AG08396 (cell line): ENCODE measurements around the gene VPS13C.
"Not testable (repeated sequence)": the region's sequence is repeated elsewhere in the genome, so short reads cannot be mapped to it uniquely, and the experiment has no call there.

Source experiments
- DNase-seq: peaks from one replicate; pipeline ENCODE4 v3.0.0; 2012; ENCODE audit warnings: low spot score, mixed read lengths

VPS13C gene

DNA sequence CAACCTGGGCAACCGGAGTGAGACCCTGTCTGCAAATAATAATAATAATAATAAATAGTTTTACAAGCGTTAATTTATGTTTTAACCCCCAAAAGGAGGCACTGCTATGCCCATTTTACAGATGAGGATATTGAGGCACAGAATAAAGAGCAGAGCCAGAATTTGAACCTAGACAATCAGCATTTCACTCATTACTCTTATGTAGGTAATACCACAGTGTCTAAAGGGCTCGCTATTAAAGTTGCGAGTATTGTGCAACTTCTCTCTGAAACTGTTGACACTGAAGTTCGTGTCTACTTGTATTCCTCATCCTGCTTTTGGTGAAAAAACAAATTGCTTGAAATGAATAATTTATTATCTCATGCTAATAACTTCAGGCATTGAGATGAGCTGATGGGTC is 9.3 kb upstream of the VPS13C start:
- DNase-seq = no peak

DNA sequence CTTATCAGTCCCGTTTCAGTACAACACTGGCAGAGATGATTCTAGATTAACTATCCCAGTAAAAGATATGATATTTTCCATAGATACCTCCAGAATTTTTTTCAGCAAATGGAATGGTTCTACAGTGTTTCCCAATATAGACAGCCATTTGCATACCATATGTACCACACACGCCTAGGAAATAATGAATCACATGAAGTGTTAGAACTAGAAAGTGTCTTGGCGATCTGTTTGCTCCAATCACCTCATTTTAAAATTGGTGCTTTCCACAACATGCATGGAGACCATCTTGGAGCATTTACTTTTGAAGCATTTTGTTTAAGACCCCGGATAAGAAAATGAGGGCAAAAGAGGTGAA is 8.5 kb upstream of the VPS13C start:
- no peak for DNase-seq

DNA sequence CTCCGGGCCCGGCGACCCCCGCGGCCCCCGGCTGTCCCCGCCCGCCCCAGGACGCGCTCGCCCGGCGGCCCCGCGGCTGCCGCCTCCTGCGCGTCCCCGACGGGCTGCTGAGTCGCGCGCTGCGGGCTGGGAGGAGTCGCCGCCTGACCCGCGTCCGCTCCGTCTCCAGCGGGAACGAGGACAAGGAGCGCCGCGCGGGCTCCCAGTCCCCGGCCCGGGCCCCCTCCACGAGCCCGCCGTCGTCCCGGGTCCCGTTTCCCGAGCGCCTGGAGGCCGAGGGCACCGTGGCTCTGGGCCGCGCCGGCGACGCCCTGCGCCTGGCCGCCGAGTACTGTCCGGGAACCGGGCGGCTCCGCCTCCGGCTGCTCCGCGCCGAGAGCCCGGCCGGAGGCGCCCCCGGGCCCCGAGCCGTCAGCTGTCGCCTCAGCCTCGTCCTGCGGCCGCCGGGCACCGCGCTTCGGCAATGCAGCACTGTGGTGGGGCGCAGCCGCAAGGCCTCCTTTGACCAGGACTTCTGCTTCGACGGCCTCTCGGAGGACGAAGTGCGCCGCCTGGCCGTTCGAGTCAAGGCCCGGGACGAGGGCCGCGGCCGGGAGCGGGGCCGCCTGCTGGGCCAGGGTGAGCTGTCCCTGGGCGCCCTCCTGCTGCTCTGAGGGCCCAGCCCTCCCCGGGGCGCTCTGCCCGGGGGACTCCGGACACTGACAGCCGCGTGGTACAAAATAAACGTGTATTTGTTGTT is 8.0 kb upstream of the VPS13C start:
- no peak for DNase-seq

DNA sequence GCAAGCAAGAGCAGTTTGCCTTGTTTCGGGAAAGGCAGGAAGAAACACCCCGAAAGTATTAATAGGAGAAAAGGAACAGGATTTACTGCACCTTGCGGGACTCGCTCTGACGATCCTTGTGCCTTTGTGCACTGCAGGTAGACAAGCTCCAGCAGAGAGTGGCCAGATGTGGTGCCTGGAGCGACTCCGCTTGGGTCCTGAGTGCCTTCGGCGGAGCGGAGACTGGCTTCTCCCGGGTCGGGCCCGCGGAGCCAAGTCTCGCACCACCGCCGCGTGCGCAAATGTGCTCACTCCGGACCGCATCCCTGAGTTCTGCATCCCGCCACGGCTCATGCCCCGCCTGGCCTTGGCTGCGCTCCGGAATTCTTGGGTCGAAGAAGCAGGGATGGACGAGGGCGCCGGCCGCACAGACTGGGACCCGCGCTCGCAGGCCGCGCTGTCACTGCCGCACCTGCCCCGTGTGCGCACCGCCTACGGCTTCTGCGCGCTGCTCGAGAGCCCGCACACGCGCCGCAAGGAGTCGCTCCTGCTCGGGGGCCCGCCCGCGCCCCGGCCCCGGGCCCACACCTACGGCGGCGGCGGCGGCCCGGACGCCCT is 7.3 kb upstream of the VPS13C start:
- no peak for DNase-seq

DNA sequence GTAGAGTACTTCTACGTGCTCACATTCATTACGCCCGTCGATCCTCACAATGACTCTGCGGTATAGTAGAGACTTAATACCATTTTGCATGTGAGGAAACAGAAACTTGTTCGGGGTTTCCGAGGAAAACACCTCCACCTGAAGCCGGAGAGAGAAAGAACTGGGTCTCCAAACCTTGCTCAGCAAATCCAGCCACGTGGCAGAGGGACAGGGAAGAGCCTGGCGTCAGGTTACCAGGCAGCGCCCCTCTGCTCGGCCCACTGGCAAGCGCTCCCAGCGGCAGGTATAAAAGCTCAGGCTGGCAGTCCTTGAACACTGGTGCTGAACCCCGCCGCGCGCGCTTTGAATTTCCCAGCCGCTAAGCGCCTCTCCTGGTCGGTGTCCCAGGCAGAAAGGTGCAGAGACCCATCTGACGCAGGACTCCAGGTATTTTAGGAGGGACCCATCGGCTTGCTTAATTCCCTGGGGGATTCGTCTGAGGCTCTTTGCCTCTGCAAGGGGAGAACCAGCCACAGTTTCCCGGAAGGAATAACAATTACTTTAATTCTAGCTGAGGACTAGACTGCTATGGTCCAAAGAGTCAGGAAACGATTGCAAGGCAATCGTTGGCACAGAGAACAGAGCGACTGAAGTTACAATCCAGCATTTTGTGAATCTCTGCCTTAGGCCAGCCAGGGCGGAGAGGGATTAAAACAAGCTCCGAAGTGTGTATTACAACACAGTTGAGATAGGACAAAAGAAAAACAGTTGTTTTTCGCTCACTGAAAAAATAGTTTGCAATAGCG is 6.6 kb upstream of the VPS13C start, which contains the start of gene C2CD4A:
Gene C2CD4A, plus strand, starts transcription at position 315 of the 785 bp plus-strand sequence. CDS start 637 bp downstream, outside the sequence.
- no peak for DNase-seq

DNA sequence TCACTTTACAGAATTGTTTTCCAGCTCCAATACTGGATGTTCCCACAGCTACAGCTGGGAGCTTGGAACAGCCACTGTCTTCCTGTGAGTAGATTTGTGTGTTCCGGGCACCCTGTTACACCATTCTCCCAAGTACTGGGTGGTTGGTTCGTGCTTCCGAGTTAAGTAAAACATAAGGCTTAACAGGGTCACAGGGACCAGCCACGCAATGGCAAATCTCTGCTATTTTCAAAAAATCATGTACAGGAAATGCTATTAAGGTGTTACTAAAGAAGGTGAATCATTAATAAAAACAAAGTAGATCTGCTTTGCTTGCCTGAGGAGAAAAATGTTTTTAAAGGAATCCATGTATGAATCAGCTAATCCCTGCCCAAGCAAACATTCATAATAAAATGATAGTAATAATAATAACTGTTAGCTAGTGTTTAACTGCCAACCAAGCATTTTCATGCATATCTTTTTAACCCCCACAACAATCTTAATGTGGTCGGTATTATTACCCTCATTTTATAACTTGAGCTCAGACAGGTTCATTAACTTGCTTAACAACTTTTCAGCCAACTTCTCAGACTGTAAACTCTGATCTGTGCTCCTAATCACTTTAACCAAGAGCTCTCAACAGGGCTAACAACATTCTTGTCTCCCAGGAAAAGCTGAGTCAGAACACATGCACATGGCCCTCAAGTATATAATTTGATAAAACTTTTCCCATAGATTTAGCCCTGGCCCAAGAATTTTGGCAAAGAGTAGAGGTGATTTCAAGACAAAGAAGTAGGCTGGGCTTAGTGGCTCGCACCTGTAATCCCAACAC is 3.8 kb upstream of the VPS13C start:
- DNase-seq = no peak

DNA sequence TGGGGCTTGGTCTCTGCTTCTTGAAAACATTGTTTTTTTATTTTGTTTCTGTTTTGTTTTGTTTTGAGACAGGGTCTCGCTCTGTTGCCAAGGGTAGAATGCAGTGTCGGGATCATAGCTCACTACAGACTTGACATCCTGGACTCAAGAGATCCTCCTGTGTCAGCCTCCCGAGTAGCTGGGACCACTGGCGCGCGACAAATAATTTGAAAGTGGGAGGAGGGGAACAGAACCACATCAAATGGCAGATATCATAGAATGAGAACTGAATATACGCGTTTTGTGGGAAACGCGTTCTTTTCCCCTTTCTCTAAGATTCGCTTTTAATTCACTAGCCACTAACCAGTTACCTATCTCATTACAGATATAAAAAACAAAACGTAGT is 641 bp upstream of the VPS13C start:
- no peak for DNase-seq

DNA sequence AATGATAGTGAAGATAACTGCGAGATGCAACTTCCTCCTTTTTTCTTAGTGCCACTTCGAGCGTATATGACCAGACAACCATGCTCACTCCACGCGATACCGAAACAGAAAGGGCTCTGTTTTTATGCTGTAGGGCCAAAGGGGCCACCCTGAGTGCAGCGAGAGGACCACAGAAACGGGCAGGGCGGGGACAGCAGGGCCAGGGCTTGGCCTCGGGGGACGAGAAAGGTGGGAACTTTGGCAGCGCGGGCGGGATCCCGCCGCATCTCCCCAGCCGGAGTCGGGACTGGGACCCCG is 483 bp downstream of the VPS13C start:
- peak; percentile 57 for DNase-seq

DNA sequence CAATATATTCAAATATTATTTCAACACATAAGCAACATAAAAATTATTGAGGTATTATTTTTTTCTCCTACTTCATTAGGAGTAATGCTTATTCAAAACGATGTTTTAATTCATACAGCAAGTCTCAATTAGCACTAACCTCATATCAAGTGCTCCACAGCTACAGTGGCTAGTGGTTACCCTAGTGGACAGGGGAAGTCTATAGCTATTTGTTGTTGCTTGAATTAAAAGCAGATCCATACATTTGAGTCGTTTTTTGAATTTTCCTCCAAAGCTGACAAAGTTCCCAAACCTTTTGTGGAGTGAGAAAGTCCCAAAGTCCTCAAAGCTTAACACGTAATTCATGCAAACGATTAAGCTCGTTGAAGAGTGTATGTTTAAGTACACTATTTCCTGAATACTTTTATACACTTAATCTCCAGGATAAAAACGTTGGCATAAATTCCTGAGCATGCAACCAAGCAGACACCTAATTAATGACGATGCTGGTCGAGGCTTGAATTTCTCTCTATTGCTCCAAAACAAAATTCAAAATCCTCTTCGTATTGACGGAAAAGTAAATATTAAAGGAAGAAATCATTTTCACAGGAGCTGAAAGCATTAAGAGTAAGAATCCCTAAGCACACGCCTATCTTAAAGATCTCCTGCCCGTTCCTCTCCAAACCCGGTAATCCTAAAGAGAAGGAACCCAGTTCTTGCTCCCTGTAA is 985 bp downstream of the VPS13C start:
- no peak for DNase-seq

DNA sequence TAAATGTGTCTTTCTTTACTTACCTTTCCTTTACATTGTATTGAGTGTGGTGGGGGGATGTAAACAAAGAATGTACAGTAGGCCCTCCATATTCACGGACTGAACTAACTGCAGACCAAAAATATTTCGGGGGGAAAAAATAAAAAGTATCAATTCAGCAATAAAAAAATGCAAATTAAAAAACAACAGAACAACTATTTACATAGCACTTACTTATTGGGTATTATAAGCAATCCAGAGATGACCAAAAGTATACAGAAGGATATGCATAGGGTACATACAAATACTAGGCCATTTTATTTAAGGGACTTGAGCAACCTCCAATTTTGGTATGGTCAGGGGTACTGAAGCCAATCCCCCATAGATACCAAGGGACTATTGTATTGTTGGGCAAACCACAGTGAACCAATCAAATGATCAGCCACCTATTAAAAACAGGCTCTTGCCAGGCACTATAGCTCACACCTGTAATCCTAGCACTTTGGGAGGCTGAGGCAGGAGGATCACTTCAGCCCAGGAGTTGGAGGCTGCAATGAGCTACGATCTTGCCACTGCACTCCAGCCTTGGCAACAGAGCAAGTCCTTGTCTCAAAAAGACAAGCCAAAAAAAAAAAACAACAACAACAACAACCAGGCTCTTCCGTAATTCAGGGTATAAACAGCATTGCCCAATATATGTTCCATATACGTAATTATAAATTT is 1.8 kb downstream of the VPS13C start:
- DNase-seq = no peak

DNA sequence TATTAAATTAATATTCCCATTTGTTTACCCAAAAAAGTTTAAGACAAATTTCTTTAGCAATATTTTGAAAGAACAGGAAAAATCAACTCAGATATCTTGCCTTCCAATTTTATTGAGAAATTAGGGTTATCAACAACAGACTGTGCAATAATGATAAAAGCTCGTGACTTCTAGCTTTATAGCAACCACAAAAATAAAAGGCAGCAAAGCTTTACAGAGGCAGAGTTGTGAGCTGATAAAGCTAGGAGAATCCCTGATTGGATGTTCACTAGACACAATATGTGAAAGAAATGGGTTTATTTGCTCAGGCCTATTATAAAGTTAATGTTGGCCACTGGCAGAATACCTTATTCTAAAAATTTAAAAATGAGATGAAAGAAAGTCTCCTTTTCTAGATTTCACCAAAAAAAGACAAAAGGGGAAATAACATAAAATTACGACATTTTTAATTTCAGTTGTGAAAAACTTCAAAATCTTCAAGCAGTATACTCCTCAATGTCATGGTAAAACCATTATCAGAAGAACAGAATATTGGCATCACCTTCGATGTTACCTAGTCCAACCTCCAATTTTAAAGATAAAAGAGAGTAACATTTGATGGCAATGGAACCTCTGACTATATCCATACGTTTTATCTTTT is 2.8 kb downstream of the VPS13C start:
- no peak for DNase-seq

DNA sequence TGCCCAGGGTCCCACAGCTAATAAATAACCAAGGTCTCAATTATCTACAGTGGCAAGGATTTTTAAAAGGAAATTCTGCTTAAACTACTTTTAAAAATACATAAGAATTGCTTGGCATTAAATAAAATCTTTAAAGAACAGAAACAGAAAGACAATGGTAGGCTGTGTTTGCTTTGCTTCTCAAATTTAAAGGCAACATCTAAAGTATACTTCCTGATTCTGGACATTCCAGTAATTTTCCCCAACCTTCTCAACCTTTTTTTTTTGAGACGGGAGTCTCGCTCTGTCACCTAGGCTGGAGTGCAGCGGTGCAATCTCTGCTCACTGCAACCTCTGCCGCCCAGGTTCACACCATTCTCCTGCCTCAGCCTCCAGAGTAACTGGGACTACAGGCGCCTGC is 5.3 kb downstream of the VPS13C start:
- DNase-seq = no peak

DNA sequence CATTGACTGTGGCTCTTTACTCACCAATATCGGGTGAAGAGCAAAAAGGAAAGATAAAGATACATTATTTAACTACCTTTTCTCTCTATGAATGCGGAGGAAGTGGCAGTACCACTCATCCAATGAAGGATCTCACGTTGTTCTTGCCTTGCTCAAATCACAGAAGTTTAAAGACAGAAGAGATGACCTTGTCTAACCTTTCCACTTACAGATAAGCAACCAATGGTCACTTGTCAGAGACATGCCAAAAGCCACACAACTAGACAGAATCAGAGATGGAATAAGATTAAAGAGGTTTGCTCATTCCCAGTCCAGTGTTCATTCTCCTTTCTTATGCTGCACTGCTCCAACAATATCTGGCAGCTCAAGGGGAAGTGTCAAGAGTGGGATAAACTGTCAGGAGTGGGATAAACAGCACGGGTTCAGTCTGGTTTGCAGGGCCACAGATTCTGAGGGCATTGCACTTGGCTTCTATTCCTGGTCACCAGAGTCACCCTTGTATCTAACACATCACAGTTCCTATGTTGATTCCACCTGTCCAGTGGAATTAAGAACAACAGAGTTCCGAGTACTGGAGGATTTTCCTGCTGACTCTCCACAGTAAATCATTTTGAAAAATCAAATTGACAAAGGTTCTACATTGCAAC is 6.7 kb downstream of the VPS13C start:
- DNase-seq = no peak

DNA sequence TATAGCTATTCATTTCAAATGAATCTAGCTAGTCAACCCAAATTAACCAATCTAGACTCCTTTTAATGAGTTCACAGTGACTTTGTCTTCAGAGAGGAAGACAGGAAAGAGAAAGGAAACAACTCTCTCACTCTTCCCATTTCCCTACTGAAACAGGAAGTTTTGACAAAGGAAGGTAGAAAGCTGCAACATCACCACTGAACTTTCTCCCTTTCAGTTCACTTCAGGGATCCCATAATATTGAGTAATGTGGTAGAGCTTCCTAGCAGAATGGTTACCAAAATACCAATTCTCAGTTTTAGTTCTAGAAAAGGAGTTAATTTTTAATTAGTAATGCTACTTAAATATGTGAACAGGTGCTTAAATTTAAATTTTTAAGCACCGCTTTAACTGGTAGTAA is 7.5 kb downstream of the VPS13C start:
- DNase-seq = no peak

DNA sequence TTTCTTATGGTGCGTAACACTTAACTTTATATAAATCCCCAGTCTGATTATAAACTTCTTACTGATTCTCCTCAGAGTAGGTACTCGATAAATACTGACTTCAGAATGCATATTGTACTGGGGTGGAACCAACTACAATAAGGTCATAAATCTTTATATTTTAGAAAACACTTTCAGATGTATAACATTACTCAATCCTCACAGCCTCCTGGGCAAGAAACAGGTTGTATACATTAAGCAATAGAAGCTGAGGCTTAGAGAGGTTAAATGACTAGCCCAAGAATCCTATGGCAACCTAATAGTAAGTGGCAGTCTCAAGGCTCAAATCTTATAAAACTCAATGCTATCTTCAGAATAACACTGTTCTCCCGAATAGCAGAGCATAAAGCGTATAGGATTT is 9.1 kb downstream of the VPS13C start:
- DNase-seq = no peak

DNA sequence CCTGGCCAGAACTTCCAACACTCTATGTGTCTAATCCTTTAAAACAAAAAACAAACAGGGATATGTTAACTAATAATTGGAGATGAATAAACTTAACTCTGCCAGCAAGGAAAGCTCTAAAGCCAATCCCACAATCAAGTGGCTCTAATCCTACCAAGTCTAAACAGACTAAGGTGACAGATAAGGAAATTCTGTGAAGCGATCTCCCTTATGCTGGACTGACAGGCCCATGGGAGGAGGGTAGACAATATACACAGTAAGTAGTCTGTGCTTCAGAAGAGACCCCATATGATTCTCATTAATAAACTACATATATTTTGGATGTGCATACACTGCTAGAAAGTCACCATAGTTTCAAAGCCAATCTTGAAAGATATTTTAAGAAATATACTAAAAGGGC is 10.1 kb downstream of the VPS13C start:
- no peak for DNase-seq

DNA sequence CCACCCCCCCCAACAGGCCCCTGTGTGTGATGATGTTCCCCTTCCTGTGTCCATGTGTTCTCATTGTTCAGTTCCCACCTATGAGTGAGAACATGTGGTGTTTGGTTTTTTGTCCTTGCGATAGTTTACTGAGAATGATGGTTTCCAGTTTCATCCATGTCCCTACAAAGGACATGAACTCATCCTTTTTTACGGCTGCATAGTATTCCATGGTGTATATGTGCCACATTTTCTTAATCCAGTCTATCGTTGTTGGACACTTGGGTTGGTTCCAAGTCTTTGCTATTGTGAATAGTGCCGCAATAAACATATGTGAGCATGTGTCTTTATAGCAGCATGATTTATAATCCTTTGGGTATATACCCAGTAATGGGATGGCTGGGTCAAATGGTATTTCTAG is 12.0 kb downstream of the VPS13C start:
- DNase-seq = not testable (repeated sequence)

DNA sequence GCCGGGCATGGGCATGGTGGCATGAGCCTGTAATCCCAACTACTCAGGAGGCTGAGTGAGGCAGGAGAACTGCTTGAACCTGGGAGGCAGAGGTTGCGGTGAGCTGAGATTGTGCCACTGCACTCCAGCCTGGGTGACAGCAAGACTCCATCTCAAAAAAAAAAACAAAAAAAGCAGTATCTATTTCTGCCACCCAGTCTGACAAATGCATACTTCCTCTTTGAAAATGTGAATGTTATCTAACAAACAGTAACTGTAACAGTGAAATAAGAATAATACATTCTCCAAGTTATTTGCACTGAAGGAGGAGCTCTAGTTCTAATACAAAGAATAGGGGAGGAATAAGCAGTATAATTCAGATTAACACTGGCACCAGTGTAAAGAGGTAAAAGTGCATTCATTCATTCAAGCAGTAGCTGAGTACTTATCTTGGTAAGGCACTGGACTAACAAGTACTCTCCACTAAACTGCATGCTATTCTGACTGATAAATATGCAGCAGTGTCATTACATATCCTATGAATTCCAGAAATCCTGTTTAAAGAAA is 12.9 kb downstream of the VPS13C start:
- no peak for DNase-seq

DNA sequence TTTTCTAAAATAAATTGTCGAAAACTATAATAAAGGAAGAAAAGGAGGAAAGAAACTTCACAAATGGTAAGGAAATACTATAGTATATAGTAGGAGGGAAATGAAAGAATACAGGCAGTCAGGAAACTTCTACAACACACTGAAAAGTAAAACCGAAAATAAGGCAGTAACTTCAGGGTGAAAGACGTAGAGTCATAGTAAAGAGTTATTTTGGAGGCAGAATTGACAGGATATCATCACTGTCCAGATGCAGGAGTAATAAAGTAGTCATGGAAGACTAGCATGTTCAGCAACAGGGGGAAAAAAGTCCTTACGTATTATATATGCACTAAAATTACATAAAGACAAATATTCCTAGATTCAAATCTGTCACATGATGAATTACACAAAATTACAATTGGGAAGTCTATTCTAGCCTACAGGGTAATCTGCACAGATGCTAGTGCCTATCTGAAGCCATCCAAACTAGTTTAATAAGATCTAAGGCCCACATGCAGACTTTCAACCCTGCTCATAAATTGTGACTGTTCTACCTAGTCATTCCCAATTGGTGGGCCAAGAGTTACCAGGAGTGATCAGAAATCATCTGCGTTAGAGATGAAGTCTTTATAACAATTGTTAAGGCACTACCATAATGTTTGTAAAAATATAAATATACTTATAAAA is 14.0 kb downstream of the VPS13C start:
- DNase-seq = no peak
